ENCODE measurements around the gene RICTOR.

The RICTOR gene

GRCh38 chr5:38888041-38888440, 186.2 kb downstream of the RICTOR start:
- DNase-seq (ENCODE audit: low read depth), result no peak

All from HS-27A (cell line).